HEK293 (cell line): Measurements from ENCODE around the gene ARHGAP4.

Experiments used
- IKZF3 ChIP-seq: fragments of 450-650 bp; IDR thresholded peaks from 2 replicates; pipeline ENCODE4 v1.5.0; 2018; ENCODE audit warnings: missing biosample characterization, mild to moderate bottlenecking, missing genetic modification characterization, moderate library complexity
- REPIN1 ChIP-seq: fragments of 450-650 bp; formaldehyde crosslinking; IDR thresholded peaks from 2 replicates; pipeline ENCODE4 v1.5.1; 2017; ENCODE audit warnings: missing biosample characterization, missing genetic modification characterization, low read depth
- SETDB1 ChIP-seq: IDR thresholded peaks from one replicate; pipeline ENCODE4 v1.6.1; 2017; ENCODE audit warnings: mild to moderate bottlenecking, low read length, moderate library complexity, mixed read lengths; ENCODE audit not compliant: insufficient read length
- ZFP3 ChIP-seq: fragments of 450-650 bp; formaldehyde crosslinking; IDR thresholded peaks from 2 replicates; pipeline ENCODE4 v1.5.1; 2016; ENCODE audit warnings: low read depth, missing biosample characterization, missing genetic modification characterization
- ZNF146 ChIP-seq: fragments of 450-650 bp; formaldehyde crosslinking; IDR thresholded peaks from 2 replicates; pipeline ENCODE4 v1.5.1; 2016; ENCODE audit warnings: missing biosample characterization, missing genetic modification characterization
- ZNF202 ChIP-seq: fragments of 450-650 bp; formaldehyde crosslinking; IDR thresholded peaks from 2 replicates; pipeline ENCODE4 v1.5.1; 2016; ENCODE audit warnings: missing biosample characterization, missing genetic modification characterization, borderline replicate concordance
- ZNF292 ChIP-seq: fragments of 450-650 bp; formaldehyde crosslinking; IDR thresholded peaks from 2 replicates; pipeline ENCODE4 v1.5.1; 2016; ENCODE audit warnings: low read depth, missing biosample characterization, missing genetic modification characterization, borderline replicate concordance
- ZNF621 ChIP-seq: fragments of 450-650 bp; formaldehyde crosslinking; IDR thresholded peaks from 2 replicates; pipeline ENCODE4 v1.5.1; 2017; ENCODE audit warnings: missing biosample characterization, missing genetic modification characterization
- ZNF658 ChIP-seq: fragments of 450-650 bp; formaldehyde crosslinking; IDR thresholded peaks from 2 replicates; pipeline ENCODE4; 2016; ENCODE audit warnings: missing biosample characterization, missing genetic modification characterization
- TF ChIP-seq, protein P1 (sequence below): fragments of 450-650 bp; formaldehyde crosslinking; IDR thresholded peaks from 2 replicates; pipeline ENCODE4 v1.5.1; 2016; ENCODE audit warnings: missing biosample characterization, missing genetic modification characterization
- TF ChIP-seq, protein P2 (sequence below): fragments of 450-650 bp; formaldehyde crosslinking; IDR thresholded peaks from 2 replicates; pipeline ENCODE4 v1.5.1; 2016; ENCODE audit warnings: missing biosample characterization, missing genetic modification characterization
- TF ChIP-seq, protein P3 (sequence below): fragments of 450-650 bp; formaldehyde crosslinking; conservative IDR thresholded peaks from 2 replicates; pipeline ENCODE4 v1.5.1; 2016; ENCODE audit warnings: low read depth, missing biosample characterization, missing genetic modification characterization
- TF ChIP-seq, protein P4 (sequence below): fragments of 450-650 bp; formaldehyde crosslinking; IDR thresholded peaks from 2 replicates; pipeline ENCODE4 v1.5.1; 2016; ENCODE audit warnings: missing biosample characterization, missing genetic modification characterization, low read depth

DNA sequence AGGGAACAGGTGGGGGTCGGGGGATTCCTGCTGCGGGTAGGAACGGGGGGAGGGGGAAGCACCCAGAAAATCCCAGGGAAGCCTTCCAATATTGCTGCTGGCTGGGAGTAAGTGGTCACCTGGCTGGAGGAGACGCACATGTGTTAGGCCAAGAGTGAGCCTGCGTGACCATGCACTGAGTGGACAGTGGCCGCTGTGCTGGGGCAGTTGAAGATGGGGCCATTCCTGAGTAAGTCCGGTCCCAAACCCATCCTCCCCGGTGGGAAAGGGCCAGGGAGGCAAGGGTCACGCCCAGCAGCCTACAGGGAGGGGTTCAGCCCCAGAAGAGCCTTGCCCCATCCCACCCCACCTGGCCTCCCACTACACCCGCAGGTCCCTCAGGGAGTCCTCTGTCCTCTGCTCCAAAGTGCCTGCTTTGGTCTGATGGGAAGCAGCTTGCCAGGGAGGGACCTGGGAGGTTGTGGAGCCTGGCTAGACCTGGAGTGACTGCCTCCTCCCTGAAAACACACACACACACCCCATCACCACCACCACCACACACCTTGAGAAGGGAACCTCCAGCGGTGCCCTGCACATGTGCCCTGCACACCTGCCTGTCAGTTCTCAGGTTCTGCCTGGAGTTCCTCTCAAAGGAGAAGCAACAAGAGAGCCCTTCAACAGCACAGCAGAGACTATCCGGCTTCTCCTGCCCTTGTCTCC lies 46.2 kb downstream of the ARHGAP4 start:
- TF ChIP-seq ZNF146 (tag by site-specific recombination): no peak
- no peak for TF ChIP-seq SETDB1
- TF ChIP-seq, protein P1, sequence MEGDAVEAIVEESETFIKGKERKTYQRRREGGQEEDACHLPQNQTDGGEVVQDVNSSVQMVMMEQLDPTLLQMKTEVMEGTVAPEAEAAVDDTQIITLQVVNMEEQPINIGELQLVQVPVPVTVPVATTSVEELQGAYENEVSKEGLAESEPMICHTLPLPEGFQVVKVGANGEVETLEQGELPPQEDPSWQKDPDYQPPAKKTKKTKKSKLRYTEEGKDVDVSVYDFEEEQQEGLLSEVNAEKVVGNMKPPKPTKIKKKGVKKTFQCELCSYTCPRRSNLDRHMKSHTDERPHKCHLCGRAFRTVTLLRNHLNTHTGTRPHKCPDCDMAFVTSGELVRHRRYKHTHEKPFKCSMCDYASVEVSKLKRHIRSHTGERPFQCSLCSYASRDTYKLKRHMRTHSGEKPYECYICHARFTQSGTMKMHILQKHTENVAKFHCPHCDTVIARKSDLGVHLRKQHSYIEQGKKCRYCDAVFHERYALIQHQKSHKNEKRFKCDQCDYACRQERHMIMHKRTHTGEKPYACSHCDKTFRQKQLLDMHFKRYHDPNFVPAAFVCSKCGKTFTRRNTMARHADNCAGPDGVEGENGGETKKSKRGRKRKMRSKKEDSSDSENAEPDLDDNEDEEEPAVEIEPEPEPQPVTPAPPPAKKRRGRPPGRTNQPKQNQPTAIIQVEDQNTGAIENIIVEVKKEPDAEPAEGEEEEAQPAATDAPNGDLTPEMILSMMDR: no peak
- no peak for TF ChIP-seq ZFP3
- no peak for TF ChIP-seq ZNF292 (tag by site-specific recombination)
- TF ChIP-seq IKZF3: no peak
- no peak for TF ChIP-seq ZNF621
- TF ChIP-seq ZNF658 (tag by site-specific recombination): no peak
- TF ChIP-seq, protein P2, sequence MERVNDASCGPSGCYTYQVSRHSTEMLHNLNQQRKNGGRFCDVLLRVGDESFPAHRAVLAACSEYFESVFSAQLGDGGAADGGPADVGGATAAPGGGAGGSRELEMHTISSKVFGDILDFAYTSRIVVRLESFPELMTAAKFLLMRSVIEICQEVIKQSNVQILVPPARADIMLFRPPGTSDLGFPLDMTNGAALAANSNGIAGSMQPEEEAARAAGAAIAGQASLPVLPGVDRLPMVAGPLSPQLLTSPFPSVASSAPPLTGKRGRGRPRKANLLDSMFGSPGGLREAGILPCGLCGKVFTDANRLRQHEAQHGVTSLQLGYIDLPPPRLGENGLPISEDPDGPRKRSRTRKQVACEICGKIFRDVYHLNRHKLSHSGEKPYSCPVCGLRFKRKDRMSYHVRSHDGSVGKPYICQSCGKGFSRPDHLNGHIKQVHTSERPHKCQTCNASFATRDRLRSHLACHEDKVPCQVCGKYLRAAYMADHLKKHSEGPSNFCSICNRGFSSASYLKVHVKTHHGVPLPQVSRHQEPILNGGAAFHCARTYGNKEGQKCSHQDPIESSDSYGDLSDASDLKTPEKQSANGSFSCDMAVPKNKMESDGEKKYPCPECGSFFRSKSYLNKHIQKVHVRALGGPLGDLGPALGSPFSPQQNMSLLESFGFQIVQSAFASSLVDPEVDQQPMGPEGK: no peak
- TF ChIP-seq, protein P3, sequence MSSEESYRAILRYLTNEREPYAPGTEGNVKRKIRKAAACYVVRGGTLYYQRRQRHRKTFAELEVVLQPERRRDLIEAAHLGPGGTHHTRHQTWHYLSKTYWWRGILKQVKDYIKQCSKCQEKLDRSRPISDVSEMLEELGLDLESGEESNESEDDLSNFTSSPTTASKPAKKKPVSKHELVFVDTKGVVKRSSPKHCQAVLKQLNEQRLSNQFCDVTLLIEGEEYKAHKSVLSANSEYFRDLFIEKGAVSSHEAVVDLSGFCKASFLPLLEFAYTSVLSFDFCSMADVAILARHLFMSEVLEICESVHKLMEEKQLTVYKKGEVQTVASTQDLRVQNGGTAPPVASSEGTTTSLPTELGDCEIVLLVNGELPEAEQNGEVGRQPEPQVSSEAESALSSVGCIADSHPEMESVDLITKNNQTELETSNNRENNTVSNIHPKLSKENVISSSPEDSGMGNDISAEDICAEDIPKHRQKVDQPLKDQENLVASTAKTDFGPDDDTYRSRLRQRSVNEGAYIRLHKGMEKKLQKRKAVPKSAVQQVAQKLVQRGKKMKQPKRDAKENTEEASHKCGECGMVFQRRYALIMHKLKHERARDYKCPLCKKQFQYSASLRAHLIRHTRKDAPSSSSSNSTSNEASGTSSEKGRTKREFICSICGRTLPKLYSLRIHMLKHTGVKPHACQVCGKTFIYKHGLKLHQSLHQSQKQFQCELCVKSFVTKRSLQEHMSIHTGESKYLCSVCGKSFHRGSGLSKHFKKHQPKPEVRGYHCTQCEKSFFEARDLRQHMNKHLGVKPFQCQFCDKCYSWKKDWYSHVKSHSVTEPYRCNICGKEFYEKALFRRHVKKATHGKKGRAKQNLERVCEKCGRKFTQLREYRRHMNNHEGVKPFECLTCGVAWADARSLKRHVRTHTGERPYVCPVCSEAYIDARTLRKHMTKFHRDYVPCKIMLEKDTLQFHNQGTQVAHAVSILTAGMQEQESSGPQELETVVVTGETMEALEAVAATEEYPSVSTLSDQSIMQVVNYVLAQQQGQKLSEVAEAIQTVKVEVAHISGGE (tag by site-specific recombination): no peak
- TF ChIP-seq, protein P4, sequence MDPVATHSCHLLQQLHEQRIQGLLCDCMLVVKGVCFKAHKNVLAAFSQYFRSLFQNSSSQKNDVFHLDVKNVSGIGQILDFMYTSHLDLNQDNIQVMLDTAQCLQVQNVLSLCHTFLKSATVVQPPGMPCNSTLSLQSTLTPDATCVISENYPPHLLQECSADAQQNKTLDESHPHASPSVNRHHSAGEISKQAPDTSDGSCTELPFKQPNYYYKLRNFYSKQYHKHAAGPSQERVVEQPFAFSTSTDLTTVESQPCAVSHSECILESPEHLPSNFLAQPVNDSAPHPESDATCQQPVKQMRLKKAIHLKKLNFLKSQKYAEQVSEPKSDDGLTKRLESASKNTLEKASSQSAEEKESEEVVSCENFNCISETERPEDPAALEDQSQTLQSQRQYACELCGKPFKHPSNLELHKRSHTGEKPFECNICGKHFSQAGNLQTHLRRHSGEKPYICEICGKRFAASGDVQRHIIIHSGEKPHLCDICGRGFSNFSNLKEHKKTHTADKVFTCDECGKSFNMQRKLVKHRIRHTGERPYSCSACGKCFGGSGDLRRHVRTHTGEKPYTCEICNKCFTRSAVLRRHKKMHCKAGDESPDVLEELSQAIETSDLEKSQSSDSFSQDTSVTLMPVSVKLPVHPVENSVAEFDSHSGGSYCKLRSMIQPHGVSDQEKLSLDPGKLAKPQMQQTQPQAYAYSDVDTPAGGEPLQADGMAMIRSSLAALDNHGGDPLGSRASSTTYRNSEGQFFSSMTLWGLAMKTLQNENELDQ: no peak
- TF ChIP-seq ZNF202: no peak
- TF ChIP-seq REPIN1 (tag by site-specific recombination): no peak
